GM21619 (cell line): Measurements from ENCODE around the gene ACACB.

Experiments used
- ATAC-seq: cut with Tn5 transposase; IDR thresholded peaks from one replicate; pipeline ENCODE4 v1.9.1; 2021; ENCODE audit not compliant: unreplicated experiment

The ACACB gene

GRCh38 chr12:109247831-109248654, 131.7 kb downstream of the ACACB start:
- no peak for ATAC-seq

GRCh38 chr12:109250523-109250922, 134.1 kb downstream of the ACACB start:
- no peak for ATAC-seq

DNA sequence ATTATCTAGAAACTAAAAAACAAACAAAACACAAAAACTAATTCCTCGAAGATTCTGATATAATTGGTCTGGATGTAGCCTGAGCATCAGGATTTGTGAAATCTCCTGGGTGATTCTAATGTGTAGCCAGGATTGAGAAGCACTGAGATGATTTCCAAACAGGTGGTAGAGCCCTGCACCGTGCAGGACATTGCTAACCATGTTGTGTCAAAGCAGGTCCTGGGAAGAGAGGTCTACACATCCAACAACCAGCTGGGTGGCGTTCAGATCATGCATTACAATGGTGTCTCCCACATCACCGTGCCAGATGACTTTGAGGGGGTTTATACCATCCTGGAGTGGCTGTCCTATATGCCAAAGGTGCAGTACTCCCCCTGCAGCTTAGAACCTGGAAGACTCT, 136.4 kb downstream of the ACACB start:
- ATAC-seq, result no peak

DNA sequence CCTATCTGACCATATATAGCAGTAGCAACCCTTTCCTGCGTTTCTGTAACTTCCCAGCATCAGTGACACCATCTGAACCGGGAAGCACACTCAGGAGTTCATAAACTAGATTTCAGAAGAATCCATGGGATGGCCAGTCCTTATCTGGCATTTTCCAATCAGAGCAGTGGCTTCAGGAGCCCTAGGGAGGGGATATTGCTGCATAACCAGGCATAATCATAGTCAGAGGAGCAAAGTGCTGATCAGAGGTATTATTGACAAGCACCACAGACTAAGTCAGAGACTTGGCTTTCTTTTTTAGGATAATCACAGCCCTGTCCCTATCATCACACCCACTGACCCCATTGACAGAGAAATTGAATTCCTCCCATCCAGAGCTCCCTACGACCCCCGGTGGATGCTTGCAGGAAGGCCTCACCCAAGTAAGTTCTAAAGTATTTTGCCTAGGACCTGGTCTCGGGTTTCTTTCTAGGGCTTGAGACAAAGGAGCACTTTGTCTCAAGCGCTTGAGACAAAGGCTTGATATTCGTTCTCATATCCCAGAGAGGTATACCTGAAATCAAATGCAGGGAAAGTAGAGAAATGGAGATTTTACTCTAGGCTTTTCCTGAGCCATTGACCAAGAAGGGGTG, 137.6 kb downstream of the ACACB start:
- ATAC-seq, result no peak

DNA sequence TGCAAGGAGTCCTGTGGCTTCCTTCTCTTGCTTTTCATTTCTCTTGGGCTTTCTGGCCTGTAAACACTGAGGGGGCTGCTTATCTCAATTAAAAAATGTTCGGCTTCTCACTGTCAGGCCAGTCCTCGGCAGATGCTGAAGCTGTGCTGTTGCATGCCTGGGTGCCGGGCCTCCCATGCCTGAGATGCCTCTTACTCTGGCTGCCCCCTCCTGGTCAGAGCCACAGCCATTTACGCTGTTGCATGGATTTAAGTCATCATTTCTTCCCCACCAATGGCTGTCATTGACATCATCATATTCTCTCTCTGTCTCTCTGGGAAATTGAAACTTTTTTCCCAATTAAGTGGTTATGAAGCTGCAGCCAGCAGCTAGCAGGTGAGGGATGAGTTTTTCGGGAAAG, 139.0 kb downstream of the ACACB start:
- no peak for ATAC-seq

DNA sequence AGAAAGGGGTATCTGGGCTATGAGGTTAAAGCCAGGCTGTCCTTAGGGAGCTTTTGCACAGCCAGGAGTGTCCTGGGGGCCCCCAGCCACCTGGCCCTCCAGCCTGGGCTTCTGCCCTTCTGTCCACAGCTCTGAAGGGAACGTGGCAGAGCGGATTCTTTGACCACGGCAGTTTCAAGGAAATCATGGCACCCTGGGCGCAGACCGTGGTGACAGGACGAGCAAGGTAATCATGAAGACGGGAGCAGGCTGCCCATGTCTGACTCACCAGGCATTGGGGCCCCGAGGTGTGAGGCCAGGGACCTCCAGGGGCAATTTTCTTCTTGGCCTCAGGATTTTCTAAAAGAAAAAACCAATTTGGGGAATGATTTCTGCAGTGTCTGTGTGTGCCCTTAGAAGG, 139.6 kb downstream of the ACACB start:
- no peak for ATAC-seq

DNA sequence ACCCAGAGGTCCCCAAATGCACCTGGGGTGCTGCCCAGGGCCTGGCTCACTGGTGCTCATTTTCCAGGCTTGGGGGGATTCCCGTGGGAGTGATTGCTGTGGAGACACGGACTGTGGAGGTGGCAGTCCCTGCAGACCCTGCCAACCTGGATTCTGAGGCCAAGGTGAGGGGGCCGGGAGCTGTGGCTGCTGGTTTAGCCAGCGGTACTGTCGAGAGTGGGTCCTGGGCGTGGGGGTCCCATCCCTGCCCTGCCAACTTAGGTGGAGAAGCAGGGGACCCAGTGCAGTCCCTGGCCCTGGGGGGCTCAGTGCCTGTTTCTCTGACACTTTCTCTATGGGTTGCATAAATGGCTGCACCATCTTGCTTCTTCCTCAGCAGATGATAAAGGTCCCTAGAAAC, 141.8 kb downstream of the ACACB start:
- ATAC-seq, result no peak

DNA sequence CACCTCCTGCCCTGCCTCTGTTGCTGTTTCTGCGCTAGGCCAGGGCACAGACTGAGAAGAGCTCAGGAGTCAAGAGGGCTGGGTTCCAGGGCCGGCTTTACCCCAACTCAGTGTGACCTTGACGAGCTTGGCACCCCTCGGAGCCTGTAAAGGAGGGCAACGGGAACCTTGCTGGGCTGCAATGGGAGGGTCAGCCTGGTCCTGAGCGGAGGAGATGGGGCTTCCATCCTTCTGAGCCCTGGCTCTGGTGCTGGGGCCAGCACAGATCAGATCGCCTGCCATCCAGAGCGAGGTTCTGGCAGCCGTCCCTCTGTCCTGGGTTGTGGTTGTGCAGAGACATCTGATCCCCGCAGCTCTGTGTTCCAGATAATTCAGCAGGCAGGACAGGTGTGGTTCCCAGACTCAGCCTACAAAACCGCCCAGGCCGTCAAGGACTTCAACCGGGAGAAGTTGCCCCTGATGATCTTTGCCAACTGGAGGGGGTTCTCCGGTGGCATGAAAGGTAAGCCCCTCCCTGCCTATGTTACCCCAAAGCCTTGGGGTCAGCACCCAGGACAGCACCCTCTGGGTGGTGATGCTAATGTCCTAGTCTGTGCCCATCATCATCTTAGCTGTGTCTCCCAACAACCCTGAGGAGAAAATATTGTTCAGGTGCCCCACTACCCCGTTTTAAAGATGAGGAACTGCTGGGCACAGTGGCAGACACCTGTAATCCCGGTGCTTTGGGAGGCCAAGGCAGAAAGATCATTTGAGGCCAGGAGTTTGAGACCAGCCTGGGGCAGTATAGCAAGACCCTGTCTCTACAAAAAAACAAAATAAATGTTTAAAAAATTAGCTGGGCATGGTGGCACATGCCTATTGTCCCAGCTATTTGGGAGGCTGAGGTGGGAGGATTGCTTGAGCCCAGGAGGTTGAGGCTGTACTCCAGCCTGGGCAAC, 142.5 kb downstream of the ACACB start:
- ATAC-seq, result no peak

- no peak for ATAC-seq
Observed at GRCh38 chr12:109259545-109259895, 143.1 kb downstream of the ACACB start.

DNA sequence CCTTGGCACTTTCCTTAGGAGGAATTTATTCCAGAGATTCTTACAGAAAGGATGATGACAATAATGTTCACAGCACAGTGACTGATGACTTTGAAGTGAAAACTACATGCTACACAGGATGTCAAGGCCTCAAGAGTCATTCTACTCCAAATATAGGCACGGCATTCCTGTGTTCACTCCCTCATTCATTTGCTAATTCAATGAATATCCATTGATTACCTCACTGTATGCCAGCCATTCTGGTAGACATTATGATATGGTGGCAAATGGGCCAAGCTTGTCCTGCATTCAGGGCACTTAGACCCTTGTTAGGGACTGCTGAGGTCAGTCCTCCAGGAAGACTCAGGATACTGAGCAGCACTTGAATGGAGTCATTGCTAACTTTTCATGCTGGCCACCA, 144.7 kb downstream of the ACACB start:
- no peak for ATAC-seq

DNA sequence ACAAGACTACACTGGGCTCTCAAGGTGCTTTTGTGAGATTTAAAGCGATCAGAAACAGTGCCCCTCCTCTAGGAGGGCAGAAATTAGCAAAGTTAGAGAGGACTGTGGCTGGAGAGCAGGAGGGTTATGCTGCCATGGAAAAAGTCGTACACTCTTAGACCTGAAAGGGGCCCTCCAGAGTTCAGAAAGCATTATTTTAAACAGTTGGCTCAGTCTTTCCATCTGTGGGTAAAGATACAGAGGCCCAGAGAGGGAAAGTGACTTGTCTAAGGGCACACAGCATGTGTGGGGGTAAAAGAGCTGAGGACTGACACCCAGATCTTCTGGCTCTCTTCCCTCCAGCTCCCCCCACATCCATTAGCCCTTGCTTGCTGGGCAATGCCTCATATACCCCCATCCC, 145.6 kb downstream of the ACACB start:
- no peak for ATAC-seq

- no peak for ATAC-seq
Observed at GRCh38 chr12:109263439-109263838, 147.1 kb downstream of the ACACB start.

- no peak for ATAC-seq
Observed at GRCh38 chr12:109264095-109264942, 147.9 kb downstream of the ACACB start.

DNA sequence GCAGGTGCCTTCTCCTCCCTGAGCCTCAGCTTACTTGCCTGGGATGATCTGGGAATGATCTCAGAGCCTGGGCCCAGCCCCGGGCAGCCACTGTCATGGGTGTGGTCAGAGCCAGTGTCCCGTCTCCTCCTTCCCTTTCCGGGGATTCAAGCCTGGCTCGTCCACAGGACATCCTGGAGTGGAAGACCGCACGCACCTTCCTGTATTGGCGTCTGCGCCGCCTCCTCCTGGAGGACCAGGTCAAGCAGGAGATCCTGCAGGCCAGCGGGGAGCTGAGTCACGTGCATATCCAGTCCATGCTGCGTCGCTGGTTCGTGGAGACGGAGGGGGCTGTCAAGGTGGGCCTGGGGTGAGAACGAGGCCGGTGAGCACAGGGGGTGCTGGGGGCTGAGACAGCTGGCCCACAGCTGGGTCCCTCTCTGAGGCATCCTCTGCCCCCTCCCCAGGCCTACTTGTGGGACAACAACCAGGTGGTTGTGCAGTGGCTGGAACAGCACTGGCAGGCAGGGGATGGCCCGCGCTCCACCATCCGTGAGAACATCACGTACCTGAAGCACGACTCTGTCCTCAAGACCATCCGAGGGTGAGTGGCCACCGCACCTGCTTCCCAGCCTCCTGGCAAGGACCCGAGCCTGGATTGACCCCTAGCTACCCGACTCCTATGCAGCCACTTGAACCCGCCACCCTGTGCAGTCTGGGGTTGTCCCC, 148.7 kb downstream of the ACACB start:
- ATAC-seq, result no peak

GRCh38 chr12:109266106-109266879, 149.9 kb downstream of the ACACB start:
- ATAC-seq, result no peak

DNA sequence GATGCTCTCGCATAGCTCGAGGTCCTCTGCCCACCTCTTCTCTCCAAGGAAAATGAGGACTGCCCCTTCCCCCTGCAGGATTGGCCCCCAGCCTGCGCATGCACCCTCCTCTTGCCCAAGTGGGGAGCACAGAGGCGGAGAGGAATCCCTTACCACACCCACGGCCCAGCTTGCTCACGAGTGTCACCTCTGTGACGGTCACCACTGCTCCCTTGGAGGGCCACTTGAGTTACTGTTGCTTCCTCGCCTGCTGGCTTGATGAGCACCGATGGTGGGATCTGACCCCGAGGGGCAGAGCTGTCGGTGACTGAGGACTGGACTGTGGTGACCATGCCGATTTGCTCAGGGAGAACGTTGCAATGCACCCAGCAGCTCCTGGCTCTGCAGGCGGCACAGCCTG, 151.0 kb downstream of the ACACB start:
- no peak for ATAC-seq

DNA sequence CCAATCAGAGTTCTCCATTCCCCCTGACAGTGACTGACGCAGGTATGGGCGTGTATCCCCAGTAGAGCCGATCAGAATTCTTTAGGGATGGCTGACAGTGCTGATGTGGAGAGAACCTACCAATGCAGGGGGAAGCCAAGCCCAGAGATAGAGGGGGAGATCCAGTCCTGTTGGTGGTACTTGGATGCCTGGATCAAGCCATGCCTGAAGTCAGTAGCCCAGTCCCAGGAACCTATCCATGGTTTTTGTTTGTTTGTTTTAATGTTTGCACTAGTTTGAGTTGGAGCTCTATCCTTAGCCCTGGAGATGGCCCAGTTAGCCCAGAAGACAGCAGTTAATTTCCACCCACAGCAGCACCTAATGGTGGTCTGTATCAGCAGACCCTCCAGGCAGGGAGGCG, 152.5 kb downstream of the ACACB start:
- no peak for ATAC-seq

- no peak for ATAC-seq
Observed at GRCh38 chr12:109269428-109269827, 153.0 kb downstream of the ACACB start.

GRCh38 chr12:109270494-109270893, 154.1 kb downstream of the ACACB start:
- no peak for ATAC-seq
